UCSD-AML1 (cell line): ENCODE data around the gene RCCD1.

Experiments used
- DNase-seq: peaks from one replicate; lab custom pipeline; 2025; ENCODE audit not compliant: unreplicated experiment; lab: John Stamatoyannopoulos, UW

The RCCD1 gene

DNA sequence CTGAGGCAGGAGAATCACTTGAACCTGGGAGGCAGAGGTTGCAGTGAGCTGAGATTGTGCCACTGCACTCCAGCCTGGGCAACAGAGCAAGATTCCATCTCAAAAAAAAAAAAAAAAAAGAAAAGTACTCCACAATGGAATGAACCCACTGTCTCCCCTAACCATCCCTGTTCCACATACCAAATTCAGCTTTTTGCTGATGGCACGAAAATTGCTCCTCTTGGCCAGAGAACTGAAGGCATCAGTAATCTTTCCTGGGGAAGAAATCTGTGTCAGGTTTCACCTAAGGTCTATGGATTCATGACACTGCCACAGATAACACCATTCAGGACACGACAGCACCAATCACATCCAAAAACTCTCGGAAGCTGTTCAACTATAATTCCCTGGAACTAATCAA is 46.5 kb downstream of the RCCD1 start:
- no peak for DNase-seq

DNA sequence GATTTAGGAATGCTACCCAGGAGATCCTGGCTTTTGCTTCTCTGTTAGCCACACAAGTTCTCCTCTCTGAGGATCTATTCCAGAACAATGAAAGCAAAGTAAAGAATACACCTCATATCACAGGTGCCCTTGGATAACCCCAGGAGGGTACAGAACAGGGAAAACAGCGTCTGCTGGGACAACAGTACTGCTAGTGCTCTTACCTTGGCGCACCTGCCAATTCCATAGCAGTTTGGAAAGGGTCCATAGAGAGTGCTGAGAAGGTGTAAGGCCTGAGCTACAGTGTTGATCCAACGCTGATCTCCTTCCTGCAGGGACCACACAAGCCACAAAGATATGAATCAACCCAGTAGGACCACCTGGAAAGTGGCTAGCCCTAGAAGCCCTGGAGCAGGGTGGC is 52.6 kb downstream of the RCCD1 start:
- no peak for DNase-seq
